ENCODE measurements around the gene COL15A1.
A peak's percentile ranks its signal among the peaks of the same experiment; 100 is the strongest.

COL15A1 gene

GRCh38 chr9:99076030-99076429 is 132.3 kb downstream of the COL15A1 start:
- Histone ChIP-seq H4K8ac (ENCODE audit: low read depth, low read length) (no peak overlapping the region), H3K18ac (ENCODE audit: low read length) (no peak overlapping the region), H3K4me2 (ENCODE audit: low read length) (no peak overlapping the region), H3K23ac (ENCODE audit: low read length) (no peak overlapping the region), H3K4me3 (ENCODE audit: low read depth, low read length) (no peak overlapping the region), H4K12ac (ENCODE audit: low read depth, low read length) (no peak overlapping the region), H3K27ac (ENCODE audit: low read depth, low read length) (no peak overlapping the region), H2BK120ac (ENCODE audit: insufficient read depth, low read length, poor library complexity) (no peak overlapping the region), H4K91ac (ENCODE audit: low read depth, low read length) (no peak overlapping the region), H2AFZ (ENCODE audit: insufficient read depth, low read length, poor library complexity) (no peak overlapping the region), H3K27me3 (ENCODE audit: insufficient read depth, low read length) (no peaks in the 10 kb centered on the region), H3K79me1 (ENCODE audit: low read length) (no peaks in the 10 kb centered on the region), H3K14ac (ENCODE audit: low read length) (no peak overlapping the region), H3K9ac (ENCODE audit: low read length) (no peak overlapping the region), H2BK12ac (ENCODE audit: low read length) (no peak overlapping the region), H3K79me2 (ENCODE audit: control insufficient read depth, insufficient read depth, low read length, poor library complexity) (no peaks in the 10 kb centered on the region), H2BK5ac (ENCODE audit: low read depth, low read length, poor library complexity) (no peak overlapping the region), H3K4ac (ENCODE audit: low read depth, low read length) (no peak overlapping the region), H3K36me3 (ENCODE audit: control insufficient read depth in 1 of 2, insufficient read depth in 2 of 2, low read length in 2 of 2) (no peaks in the 10 kb centered on the region), H3K9me3 (ENCODE audit: insufficient read depth, low read depth, low read length) (no peaks in the 10 kb centered on the region), H2AK5ac (ENCODE audit: low read length) (no peak overlapping the region), H3K4me1 (ENCODE audit: control insufficient read depth in 1 of 2, insufficient read depth in 2 of 2, low read length in 2 of 2) (no peaks in the 10 kb centered on the region)
- DNase-seq, result no peak
- WGBS (ENCODE audit: extremely low coverage, insufficient coverage, insufficient read length), result no CpG with 5 or more reads among the region's 4 CpGs

GRCh38 chr9:99076483-99077171 is 132.9 kb downstream of the COL15A1 start:
- Histone ChIP-seq H3K4me3 (ENCODE audit: low read depth, low read length) (no peak overlapping the region), H3K9ac (ENCODE audit: low read length) (no peak overlapping the region), H2BK120ac (ENCODE audit: insufficient read depth, low read length, poor library complexity) (no peak overlapping the region), H3K36me3 (ENCODE audit: control insufficient read depth in 1 of 2, insufficient read depth in 2 of 2, low read length in 2 of 2) (no peaks in the 10 kb centered on the region), H3K9me3 (ENCODE audit: insufficient read depth, low read depth, low read length) (no peaks in the 10 kb centered on the region), H3K27me3 (ENCODE audit: insufficient read depth, low read length) (no peaks in the 10 kb centered on the region), H3K14ac (ENCODE audit: low read length) (no peak overlapping the region), H2BK5ac (ENCODE audit: low read depth, low read length, poor library complexity) (no peak overlapping the region), H3K4me1 (ENCODE audit: control insufficient read depth in 1 of 2, insufficient read depth in 2 of 2, low read length in 2 of 2) (no peaks in the 10 kb centered on the region), H4K8ac (ENCODE audit: low read depth, low read length) (no peak overlapping the region), H3K79me1 (ENCODE audit: low read length) (no peaks in the 10 kb centered on the region), H3K79me2 (ENCODE audit: control insufficient read depth, insufficient read depth, low read length, poor library complexity) (no peaks in the 10 kb centered on the region), H3K18ac (ENCODE audit: low read length) (no peak overlapping the region), H3K4ac (ENCODE audit: low read depth, low read length) (no peak overlapping the region), H2BK12ac (ENCODE audit: low read length) (no peak overlapping the region), H3K4me2 (ENCODE audit: low read length) (no peak overlapping the region), H3K27ac (ENCODE audit: low read depth, low read length) (no peak overlapping the region), H4K91ac (ENCODE audit: low read depth, low read length) (no peak overlapping the region), H4K12ac (ENCODE audit: low read depth, low read length) (no peak overlapping the region), H2AFZ (ENCODE audit: insufficient read depth, low read length, poor library complexity) (no peak overlapping the region), H2AK5ac (ENCODE audit: low read length) (no peak overlapping the region), H3K23ac (ENCODE audit: low read length) (no peak overlapping the region)
- DNase-seq, result no peak
- no CpG with 5 or more reads among the region's 6 CpGs for WGBS (ENCODE audit: extremely low coverage, insufficient coverage, insufficient read length)

- H3K23ac ChIP-seq (ENCODE audit: low read length), result no peak overlapping the region
- no peak overlapping the region for H2AFZ ChIP-seq (ENCODE audit: insufficient read depth, low read length, poor library complexity)
Observed at GRCh38 chr9:99078717-99079116, 135.0 kb downstream of the COL15A1 start.

GRCh38 chr9:99079542-99079941 is 135.8 kb downstream of the COL15A1 start:
- no peak overlapping the region for H3K9ac ChIP-seq (ENCODE audit: low read length)

More at GRCh38 chr9:99078717-99079116, 135.0 kb downstream of the COL15A1 start:
- Histone ChIP-seq H3K14ac (ENCODE audit: low read length) (no peak overlapping the region), H4K12ac (ENCODE audit: low read depth, low read length) (no peak overlapping the region), H2BK5ac (ENCODE audit: low read depth, low read length, poor library complexity) (no peak overlapping the region), H2BK120ac (ENCODE audit: insufficient read depth, low read length, poor library complexity) (no peak overlapping the region), H3K4me1 (ENCODE audit: control insufficient read depth in 1 of 2, insufficient read depth in 2 of 2, low read length in 2 of 2) (no peaks in the 10 kb centered on the region), H3K4me2 (ENCODE audit: low read length) (no peak overlapping the region), H3K9me3 (ENCODE audit: insufficient read depth, low read depth, low read length) (no peaks in the 10 kb centered on the region), H3K9ac (ENCODE audit: low read length) (no peak overlapping the region), H2AK5ac (ENCODE audit: low read length) (no peak overlapping the region), H3K79me2 (ENCODE audit: control insufficient read depth, insufficient read depth, low read length, poor library complexity) (no peaks in the 10 kb centered on the region), H3K27ac (ENCODE audit: low read depth, low read length) (no peak overlapping the region), H3K36me3 (ENCODE audit: control insufficient read depth in 1 of 2, insufficient read depth in 2 of 2, low read length in 2 of 2) (no peaks in the 10 kb centered on the region), H3K18ac (ENCODE audit: low read length) (no peak overlapping the region), H3K27me3 (ENCODE audit: insufficient read depth, low read length) (no peaks in the 10 kb centered on the region), H4K91ac (ENCODE audit: low read depth, low read length) (no peak overlapping the region), H2BK12ac (ENCODE audit: low read length) (no peak overlapping the region), H3K4ac (ENCODE audit: low read depth, low read length) (no peak overlapping the region), H4K8ac (ENCODE audit: low read depth, low read length) (no peak overlapping the region), H3K79me1 (ENCODE audit: low read length) (no peaks in the 10 kb centered on the region), H3K4me3 (ENCODE audit: low read depth, low read length) (no peak overlapping the region)
- DNase-seq, result no peak
- WGBS (ENCODE audit: extremely low coverage, insufficient coverage, insufficient read length), result no CpG with 5 or more reads among the region's 2 CpGs

More at GRCh38 chr9:99079542-99079941, 135.8 kb downstream of the COL15A1 start:
- DNase-seq, result peak in 1 of 2 donors; percentile 30
- H4K8ac ChIP-seq (ENCODE audit: low read depth, low read length), result no peak overlapping the region
- no peak overlapping the region for H4K12ac ChIP-seq (ENCODE audit: low read depth, low read length)
- H3K36me3 ChIP-seq (ENCODE audit: control insufficient read depth in 1 of 2, insufficient read depth in 2 of 2, low read length in 2 of 2), result no peaks in the 10 kb centered on the region
- no peak overlapping the region for H3K14ac ChIP-seq (ENCODE audit: low read length)
- no peak overlapping the region for H2BK5ac ChIP-seq (ENCODE audit: low read depth, low read length, poor library complexity)
- no peak overlapping the region for H2AFZ ChIP-seq (ENCODE audit: insufficient read depth, low read length, poor library complexity)
- no peak overlapping the region for H3K27ac ChIP-seq (ENCODE audit: low read depth, low read length)
- no peaks in the 10 kb centered on the region for H3K79me1 ChIP-seq (ENCODE audit: low read length)
- H3K4ac ChIP-seq (ENCODE audit: low read depth, low read length), result no peak overlapping the region
- no peaks in the 10 kb centered on the region for H3K79me2 ChIP-seq (ENCODE audit: control insufficient read depth, insufficient read depth, low read length, poor library complexity)
- H3K18ac ChIP-seq (ENCODE audit: low read length), result no peak overlapping the region
- no peaks in the 10 kb centered on the region for H3K9me3 ChIP-seq (ENCODE audit: insufficient read depth, low read depth, low read length)
- no peak overlapping the region for H3K23ac ChIP-seq (ENCODE audit: low read length)
- WGBS (ENCODE audit: extremely low coverage, insufficient coverage, insufficient read length), result no CpG with 5 or more reads among the region's 3 CpGs
- no peak overlapping the region for H3K4me3 ChIP-seq (ENCODE audit: low read depth, low read length)
- H2AK5ac ChIP-seq (ENCODE audit: low read length), result no peak overlapping the region
- H3K4me1 ChIP-seq (ENCODE audit: control insufficient read depth in 1 of 2, insufficient read depth in 2 of 2, low read length in 2 of 2), result no peaks in the 10 kb centered on the region
- H2BK120ac ChIP-seq (ENCODE audit: insufficient read depth, low read length, poor library complexity), result no peak overlapping the region
- no peaks in the 10 kb centered on the region for H3K27me3 ChIP-seq (ENCODE audit: insufficient read depth, low read length)
- no peak overlapping the region for H4K91ac ChIP-seq (ENCODE audit: low read depth, low read length)
- no peak overlapping the region for H3K4me2 ChIP-seq (ENCODE audit: low read length)
- no peak overlapping the region for H2BK12ac ChIP-seq (ENCODE audit: low read length)

Measured in trophoblast cell (in vitro differentiated cells and primary cell).